Measurements from ENCODE around the gene EVX2.
A peak's percentile ranks its signal among the peaks of the same experiment; 100 is the strongest.

EVX2 gene

DNA sequence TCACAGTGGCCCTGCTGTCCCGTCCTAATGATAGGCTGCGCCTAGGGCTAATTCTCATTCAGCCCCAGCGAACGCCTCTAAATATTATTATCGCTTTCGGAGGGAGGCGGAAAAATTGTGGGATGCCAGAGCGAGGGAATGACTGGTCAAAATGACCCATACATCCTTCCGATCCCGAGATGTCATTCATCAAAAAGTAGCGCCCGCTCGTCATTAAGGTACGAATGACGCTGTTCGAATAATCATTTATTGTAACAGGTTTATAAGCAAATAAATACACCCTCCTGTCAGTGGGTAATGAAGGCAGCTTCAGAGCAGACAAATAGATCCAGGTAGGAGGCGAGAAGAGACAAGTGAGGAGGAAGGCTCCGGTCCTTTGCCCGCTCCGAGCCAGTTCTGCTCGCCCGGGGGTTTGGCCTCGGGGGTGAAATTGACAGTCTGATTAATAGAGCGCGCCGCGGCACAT lies at the start of gene EVX2:
EVX2 (minus strand) TSS at position 167 of the 466 bp plus-strand sequence. CDS start 186 bp downstream, outside the sequence.
- no peak for DNase-seq

DNA sequence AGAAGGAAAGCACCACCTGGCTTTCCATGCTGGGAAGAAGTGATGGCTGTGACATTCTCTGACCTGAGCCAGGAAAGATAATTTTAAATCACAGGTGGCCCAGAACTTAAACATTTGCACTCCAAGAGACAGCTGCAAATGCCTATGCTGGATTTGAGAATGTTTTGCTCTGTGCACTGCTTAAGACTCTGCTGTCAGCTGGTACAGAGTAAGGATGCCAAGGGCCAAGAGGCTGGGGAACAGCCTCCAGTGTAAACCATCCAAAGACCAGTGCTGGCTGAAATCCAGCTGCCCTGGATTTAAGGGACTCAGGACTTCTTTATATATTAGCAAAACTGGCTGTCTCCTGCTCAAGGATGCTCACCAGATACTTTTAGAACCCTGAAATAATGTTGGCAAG lies 49.6 kb upstream of the EVX2 start:
- no peak for DNase-seq

DNA sequence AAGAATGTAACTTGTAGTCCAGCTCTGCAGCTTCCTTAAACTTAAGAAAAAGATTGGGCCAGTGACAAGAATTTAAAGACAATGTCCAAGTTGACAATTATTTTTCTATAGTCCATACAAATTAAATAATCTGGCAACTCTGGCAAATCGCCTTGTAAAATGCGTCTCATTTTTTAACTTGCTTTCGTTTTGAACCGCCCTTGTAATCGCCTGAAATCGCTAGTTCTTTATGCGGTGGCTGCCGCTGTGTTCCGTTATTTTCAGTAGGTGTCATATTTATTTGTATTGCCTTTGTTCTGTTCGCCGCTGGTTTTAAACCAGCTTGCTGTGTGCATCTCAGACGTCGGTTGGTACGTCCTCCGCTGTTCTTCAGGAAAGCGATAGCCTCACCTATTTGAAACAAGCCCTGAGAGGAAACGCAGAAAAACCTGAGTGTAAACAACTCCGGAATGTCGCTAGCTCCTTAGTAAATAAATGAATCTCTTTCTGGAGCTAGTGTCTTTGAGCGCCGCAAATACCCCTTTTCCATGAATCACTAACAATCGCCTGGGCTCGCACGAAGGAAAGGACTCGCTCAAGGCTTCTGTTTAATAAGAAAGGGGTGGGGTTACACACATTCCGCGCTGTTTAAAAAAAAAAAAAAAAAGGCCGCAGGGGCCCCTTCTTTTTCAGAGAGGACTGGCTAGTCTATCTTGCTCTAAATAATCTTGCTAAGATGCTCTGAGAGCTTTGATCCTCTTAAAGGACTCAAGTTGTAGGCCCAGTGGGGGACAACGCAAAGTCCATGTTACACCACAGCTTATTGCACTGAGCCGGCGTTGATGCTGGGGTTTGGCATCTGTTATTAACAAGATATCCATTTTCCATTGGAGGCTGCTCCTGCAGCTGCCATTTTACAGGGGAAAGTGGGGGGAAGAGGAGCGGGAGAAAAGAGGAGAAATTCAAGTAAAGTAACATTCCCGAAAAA lies 48.7 kb upstream of the EVX2 start:
- DNase-seq: no peak

DNA sequence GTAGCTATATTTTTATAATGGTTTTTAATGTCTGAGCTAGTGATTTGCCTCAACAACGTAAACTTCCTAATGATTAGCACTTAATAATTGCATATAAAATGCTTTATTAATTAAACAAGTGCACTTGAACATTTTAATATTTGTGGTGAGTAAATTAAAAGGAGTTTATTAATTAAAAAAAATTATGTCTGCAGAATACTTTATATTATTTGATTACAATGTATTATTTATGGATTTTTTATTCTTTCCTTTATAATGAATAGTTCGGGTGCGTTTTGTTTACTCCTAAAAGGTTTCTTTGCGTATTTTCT lies 48.0 kb upstream of the EVX2 start:
- no peak for DNase-seq

DNA sequence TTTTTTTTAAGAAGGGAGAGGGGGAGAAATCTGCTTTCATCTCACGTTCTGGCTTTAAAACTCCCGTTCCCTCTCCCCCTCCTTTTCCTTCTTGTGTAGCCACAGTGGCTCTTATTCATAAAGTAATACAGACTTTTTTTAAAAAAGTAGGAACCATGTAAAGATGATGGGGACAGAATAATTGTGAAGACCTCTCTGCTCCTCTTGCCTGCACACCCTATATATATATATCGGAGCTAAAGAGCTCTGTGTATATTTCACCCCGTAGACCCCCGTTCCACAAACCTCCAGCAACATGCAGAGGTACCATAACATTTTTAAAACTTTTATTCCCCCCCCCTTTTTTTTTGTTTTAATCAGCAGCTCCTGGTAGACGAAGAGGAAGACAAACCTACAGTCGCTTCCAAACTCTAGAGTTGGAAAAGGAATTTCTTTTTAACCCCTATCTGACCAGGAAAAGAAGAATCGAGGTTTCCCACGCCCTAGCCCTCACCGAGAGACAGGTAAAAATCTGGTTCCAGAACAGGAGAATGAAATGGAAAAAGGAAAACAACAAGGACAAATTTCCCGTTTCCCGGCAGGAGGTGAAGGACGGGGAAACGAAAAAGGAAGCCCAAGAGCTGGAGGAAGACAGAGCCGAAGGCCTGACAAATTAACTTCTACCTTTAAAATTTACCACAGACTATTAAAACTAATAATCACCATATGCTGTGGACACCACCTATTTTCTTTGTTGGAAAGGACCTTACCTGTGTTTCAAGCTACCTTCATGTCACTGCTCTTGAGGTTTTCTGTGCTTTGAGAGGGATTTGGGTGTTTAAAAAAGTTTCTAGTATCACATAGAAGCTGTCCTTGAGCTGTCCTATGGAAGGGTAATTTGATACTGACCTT lies 47.4 kb upstream of the EVX2 start:
- DNase-seq: no peak

DNA sequence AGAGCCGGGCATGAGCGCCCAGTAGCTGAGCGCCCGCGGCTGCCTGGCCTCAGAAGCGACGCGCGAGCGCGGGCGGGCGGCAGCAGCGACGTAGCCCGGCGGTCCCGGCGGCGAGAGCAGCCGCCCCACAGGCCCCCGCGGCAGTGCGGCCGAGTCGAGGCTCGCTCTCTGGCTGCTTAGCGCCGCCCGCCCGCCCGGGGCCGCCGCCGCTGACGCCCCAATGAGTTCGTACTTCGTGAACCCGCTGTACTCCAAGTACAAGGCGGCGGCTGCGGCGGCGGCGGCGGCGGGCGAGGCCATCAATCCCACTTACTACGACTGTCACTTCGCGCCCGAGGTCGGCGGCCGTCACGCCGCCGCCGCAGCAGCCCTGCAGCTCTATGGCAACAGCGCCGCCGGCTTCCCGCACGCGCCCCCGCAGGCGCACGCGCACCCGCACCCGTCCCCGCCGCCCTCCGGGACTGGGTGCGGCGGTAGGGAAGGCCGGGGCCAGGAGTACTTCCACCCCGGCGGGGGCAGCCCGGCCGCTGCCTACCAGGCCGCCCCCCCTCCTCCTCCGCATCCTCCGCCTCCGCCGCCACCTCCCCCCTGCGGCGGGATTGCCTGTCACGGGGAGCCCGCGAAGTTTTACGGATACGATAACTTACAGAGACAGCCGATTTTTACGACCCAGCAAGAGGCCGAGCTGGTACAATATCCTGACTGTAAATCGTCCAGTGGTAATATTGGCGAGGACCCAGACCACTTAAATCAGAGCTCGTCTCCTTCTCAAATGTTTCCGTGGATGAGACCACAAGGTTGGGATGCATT lies 46.6 kb upstream of the EVX2 start:
- no peak for DNase-seq

DNA sequence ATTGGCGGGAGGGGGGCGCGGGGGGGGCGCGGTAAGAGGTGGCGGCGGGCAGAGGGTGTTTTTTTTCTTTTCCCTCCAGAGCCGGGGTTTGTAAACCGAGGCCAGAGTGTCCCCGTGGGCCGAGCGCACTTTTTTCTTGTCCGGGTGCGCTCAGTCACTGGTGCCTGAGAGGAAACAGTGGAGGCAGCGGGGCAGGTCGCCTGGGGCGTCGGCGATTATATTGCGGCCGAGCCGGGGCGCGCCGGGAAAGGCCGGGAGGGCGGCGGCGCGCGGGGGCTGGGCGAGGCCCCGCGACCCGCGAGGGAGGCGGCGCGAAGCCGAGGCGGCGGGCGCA lies 46.0 kb upstream of the EVX2 start:
- peak; percentile 14 for DNase-seq

DNA sequence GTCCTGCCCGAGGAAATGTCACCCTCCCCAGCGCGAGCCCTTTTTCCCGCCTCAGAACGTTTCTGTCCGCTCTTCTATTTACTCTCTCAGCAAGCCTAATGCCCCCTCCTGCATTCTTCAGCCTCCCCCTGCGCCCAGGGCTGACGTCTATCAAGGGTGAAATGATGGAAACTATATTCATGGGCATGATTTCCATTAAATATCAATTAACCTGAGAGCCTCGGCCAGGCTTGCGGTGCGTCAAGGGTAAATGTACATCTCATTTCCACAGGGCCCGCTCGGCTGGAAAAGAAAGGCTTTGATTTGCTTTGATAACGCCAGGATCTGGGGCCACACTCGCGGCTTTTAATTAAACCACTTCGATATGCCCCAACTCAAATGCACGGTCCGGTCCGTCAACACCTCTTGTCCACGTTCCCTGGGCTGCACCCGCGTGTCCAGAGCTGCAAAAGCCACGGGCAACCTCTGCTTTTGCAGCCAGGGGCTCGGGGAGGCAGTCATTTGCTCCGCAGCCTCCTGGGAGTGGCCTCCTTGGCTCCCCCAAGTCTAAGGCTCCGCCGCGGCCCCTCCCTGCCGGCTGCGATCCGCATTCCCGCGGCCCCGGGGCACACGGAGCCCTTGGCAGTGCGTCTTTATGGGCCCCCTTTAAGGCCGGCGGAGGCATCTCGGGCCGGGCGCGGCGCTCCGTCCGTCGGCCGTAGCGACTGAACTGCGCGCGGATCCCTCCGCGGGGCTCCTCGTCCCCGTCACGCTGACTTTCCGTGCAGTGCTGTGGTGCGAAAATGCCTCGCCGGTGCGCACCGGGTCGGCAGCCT lies 45.4 kb upstream of the EVX2 start, which contains the start of gene HOXD8:
HOXD8 (plus strand) TSS at position 724 of the 815 bp plus-strand sequence. CDS start 662 bp downstream, outside the sequence.
- peak; percentile 32 for DNase-seq

DNA sequence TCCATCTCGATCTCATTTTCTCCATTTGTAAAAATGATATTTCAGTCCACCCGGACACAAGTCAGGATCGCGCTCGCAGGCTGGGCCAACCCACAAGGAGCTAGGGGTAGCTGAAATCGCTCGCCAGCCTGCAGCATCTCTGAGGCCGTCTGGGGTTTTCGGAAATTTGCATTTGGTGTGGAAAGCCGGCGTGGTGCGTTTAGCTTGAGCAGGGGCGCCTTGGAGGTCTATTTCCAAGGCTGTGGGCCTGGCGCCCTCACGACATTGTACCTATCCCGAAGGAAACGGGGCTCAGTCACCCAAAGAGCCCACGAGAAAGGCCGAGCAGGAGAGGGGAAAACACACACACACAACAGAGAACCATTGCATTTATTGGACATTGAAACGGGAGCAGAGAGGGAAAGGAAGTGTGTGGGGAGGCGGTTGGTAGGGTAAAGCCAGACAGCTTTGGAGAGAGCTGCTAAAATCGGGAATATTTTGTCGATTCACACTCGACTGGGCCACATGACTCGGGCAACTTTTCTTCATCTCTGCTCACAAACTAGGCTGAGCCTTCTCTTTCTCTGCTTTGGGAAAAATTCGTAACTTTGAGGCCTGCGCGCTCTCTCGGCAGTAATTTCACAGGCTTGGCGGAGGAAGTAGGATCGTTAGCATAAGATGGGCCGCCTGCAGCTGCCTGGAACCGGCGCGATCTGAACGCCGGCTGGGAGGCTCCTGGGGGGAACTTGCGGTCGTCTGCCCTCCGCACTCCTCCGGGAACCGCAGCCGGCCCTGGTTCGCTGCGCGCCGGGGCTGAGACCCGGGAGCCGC lies 44.6 kb upstream of the EVX2 start:
- DNase-seq: no peak

DNA sequence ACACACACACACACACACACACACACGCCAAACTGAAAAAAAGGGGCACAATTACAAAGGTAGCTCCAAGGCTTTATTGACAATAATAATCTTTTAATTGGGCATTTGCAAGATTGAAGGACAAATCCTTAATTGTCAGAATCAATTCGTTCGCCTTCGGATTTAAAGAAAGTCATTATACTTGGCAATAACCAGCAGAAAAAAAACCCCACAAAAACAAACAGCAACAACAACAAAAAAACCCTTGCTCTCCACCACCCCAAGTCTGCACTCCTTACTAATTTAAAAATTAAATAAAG lies 44.0 kb upstream of the EVX2 start:
- DNase-seq: no peak

DNA sequence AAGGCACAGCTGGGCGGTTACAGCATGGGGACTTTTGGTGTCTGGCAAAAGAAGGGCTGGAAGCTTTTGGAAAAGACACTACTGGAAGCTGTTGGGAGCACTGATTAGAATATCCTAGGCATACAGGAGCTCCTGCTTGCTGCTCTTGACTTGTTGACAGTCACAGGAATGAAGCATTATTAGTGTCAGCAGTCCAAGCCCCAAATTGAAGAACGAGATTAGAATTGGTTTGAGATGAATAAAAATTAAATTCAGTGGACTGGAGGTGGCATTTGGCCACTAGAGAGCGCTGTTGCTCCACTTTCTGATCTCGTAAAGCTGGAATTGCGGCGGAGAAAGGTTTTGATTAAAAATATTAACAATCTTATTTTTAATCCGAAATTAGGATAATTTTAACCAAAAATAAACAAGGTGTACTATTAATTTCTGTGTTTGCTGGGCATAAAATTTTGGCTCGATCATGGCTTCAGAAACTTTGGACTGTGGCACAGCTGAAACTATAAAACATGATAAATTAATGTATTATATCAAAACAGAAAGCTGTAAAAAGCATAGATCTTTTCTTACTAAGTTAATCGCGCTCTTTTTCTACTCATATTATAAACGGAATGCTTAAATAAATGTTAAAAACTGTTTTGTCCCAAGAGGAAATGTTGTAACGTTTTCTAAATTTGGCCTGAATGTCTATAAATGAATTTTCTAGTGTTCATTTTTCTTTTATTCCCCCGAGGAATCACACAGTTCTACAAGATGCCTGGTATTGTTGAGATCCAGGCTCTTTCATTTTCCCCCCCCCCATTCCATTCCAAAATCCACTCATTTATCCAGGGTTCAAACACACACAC lies 43.4 kb upstream of the EVX2 start:
- DNase-seq: peak; percentile 65

DNA sequence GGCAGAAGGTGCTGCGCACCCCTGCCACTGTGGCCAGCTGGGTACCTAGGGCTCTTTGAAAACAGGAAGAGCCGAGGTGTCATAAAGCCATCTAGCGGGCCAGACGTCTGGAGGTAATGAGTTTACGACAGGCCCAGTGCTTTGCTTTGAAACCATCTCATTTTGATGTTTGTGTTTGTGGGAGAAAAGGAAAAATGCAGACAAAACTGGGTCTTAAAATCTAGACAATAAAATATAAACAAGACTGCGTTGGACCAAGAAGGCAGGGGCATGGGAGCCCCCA lies 42.0 kb upstream of the EVX2 start:
- no peak for DNase-seq

DNA sequence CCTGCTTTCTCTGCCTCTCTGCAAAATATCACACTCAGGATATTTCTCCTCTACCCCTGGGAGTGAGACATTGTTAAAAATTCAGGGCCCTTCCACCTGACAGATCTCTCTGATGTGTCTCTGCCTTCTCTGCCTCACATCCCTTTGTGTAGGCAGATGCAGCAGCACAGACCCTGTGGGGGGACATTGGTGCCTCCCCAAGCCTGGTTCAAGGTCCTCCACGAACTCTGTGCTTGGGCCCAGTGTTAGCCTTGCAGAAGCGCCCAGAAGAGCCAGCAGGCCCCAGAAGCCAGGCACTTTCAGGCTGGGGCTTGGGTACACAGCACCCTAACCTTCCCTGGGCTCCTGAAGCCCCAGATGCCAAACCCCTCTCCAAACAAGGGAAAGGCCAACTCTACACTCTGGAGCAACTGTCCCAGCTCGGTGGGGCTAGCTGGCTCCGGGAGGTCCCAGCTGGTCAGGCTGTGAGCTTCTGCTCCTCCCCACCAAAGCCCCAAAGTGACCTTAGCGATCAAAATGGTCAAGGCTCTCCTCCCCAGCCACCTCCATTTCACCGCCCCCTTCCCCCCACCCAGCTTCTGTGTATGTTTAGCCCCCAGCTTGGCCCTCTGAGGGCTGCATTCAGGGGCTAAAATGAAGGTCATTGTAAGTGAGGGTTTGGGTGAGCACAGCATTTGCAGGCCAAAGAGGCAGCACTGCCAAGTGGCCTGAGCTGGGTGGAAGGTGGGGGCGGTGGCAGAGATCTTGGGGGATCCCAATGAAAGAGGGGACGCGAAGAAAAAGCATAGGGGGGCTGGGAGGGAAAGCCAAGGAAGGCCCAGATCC lies 41.4 kb upstream of the EVX2 start:
- DNase-seq: no peak

DNA sequence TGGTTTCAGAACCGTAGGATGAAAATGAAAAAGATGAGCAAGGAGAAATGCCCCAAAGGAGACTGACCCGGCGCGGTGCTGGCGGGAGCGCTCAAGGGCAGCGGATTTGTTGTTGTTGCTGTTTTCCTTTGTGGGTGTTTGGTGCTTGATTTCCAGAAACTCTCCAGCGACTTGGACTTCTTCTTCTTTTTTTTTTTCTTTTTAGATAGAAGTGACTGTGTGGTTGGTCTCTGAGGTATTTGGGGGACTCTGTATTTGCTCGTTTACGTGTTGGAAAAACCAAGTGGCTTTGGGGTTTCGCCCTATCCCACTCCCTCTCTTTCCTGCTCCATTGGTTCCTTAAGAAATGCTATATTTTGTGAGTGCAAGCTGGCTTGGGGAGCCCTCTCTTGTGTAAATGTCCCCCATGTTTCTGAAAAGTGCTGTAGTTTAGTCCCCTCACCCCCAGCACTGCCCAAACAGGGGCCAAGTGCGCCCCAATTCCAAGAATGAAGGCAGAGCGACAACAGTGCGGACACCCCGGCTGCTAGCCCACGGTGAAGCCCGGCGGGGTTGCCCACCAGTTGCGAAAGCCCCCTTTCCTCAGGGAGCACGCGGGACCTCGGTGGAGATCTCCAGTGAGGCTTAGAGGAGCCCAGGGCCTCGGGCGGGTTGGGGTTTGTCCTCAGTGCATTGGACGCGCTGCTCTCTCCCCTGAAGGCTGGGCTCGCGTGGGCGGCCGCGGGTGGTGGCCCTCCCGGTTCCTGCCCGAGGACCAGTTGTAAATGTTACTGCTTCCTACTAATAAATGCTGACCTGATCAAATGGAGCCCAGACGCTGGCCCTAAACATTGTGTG lies 40.6 kb upstream of the EVX2 start:
- no peak for DNase-seq

DNA sequence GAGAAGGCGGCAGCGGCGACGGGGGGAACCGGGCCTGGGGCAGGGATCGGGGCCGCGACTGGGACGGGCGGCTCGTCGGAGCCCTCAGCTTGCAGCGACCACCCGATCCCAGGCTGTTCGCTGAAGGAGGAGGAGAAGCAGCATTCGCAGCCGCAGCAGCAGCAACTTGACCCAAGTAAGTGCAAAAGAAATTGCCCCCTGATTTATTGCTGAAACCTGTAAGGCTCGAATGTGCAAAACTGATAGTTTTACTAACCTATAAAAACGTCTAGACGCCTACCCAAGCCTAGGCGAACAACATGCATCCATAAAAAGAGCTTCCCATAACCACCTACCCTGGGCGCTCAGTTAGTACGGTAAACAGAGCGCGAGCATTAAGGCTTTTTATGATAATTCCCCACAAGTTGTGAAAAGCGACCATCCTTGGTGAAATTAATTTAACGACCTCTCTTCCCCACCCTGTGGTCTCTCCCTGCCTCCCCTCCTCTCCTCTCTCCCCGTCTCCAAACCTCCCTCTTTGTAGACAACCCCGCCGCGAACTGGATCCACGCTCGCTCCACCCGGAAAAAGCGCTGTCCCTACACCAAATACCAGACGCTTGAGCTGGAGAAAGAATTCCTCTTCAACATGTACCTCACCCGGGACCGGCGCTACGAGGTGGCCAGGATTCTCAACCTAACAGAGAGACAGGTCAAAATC lies 39.8 kb upstream of the EVX2 start:
- no peak for DNase-seq

DNA sequence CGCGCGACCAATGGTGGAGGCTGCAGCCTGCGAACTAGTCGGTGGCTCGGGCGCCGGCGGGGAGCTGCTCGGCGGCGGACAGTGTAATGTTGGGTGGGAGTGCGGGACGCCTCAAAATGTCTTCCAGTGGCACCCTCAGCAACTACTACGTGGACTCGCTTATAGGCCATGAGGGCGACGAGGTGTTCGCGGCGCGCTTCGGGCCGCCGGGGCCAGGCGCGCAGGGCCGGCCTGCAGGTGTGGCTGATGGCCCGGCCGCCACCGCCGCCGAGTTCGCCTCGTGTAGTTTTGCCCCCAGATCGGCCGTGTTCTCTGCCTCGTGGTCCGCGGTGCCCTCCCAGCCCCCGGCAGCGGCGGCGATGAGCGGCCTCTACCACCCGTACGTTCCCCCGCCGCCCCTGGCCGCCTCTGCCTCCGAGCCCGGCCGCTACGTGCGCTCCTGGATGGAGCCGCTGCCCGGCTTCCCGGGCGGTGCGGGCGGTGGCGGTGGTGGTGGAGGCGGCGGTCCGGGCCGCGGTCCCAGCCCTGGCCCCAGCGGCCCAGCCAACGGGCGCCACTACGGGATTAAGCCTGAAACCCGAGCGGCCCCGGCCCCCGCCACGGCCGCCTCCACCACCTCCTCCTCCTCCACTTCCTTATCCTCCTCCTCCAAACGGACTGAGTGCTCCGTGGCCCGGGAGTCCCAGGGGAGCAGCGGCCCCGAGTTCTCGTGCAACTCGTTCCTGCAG lies 39.1 kb upstream of the EVX2 start, which contains the start of gene HOXD9:
HOXD9 (plus strand) TSS at position 37 of the 728 bp plus-strand sequence; CDS start at position 87, 50 bp downstream.
- DNase-seq: no peak

DNA sequence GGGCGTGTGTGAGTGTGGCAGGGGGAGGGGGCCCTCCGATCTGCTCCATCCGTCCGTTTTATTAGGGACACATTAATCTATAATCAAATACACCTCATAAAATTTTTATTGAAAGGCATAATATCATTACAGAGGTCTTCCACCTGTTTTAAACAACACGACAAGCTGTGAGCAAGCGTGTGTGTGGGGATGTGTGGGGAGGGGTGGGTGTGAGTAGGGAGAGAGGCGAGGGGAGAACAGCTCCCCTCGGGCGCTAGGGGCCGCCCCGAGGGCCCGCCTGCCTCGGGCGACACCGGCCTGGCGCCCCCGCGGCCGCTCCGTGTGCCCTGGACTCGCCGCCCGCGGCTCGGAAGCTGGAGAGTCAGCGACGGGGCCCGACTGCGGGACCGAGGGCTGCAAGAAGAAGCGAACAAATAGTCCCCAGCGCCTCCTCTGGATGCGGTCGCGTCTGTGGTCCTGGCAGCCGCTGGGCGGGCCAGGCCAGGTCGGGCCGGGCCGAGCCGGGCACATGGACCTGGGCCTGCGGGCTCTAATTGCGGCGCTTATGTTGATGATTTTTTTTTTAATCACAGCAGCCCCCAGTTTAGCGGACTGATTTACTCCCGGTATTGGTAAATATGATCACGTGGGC lies 38.4 kb upstream of the EVX2 start:
- DNase-seq: no peak
